Hepatocyte (in vitro differentiated cells): ENCODE results near the gene SIK3. TPM values are rescaled to one million over a fixed set of nuclear protein-coding genes. Genes with fewer than 3 reads are reported as not detected.

ENCODE experiments used
- DNase-seq: peaks from one replicate; pipeline ENCODE4 v3.0.0-alpha.2; 2016; ENCODE audit warnings: low spot score
- H2AFZ ChIP-seq: fragments of 200-600 bp; sonication (generic); 2 replicates; pipeline ENCODE4 v1.6.0; 2016; ENCODE audit warnings: antibody characterized with exemption, mild to moderate bottlenecking
- H3K27ac ChIP-seq: fragments of 200-600 bp; sonication (generic); 2 replicates; pipeline ENCODE4 v1.5.1; 2016; ENCODE audit warnings: mild to moderate bottlenecking
- H3K27me3 ChIP-seq: fragments of 200-600 bp; sonication (generic); 2 replicates; pipeline ENCODE4 v1.6.1; 2016
- H3K36me3 ChIP-seq: fragments of 200-600 bp; sonication (generic); replicated peaks from 2 replicates; pipeline ENCODE4 v1.5.1; 2016; ENCODE audit warnings: low read depth; ENCODE audit not compliant: insufficient read depth
- H3K4me1 ChIP-seq: fragments of 200-600 bp; sonication (generic); 2 replicates; pipeline ENCODE4 v1.5.1; 2016; ENCODE audit warnings: mild to moderate bottlenecking, moderate library complexity; ENCODE audit not compliant: insufficient read depth
- H3K4me2 ChIP-seq: fragments of 200-600 bp; sonication (generic); 2 replicates; pipeline ENCODE4 v1.6.0; 2016
- H3K4me3 ChIP-seq: fragments of 200-600 bp; sonication (generic); 2 replicates; pipeline ENCODE4 v1.5.1; 2016; ENCODE audit warnings: mild to moderate bottlenecking
- H3K79me2 ChIP-seq: fragments of 200-600 bp; sonication (generic); 2 replicates; pipeline ENCODE4 v1.6.0; 2017; ENCODE audit warnings: mild to moderate bottlenecking
- H3K9me2 ChIP-seq: fragments of 200-600 bp; sonication (generic); replicated peaks from 2 replicates; pipeline ENCODE4 v1.6.0; 2017; ENCODE audit warnings: mild to moderate bottlenecking; ENCODE audit not compliant: insufficient read depth
- H3K9me3 ChIP-seq: fragments of 200-600 bp; sonication (generic); 2 replicates; pipeline ENCODE4 v1.5.1; 2016; ENCODE audit warnings: low read depth, mild to moderate bottlenecking
- H4K20me1 ChIP-seq: fragments of 200-600 bp; sonication (generic); 2 replicates; pipeline ENCODE4 v1.6.0; 2016; ENCODE audit warnings: mild to moderate bottlenecking; ENCODE audit not compliant: insufficient read depth, poor library complexity, severe bottlenecking
- EZH2 ChIP-seq: fragments of 200-600 bp; sonication (generic); IDR thresholded peaks from 2 replicates; pipeline ENCODE4 v1.6.1; 2016; ENCODE audit warnings: antibody characterized with exemption, mild to moderate bottlenecking, borderline replicate concordance
- EZH2phosphoT487 ChIP-seq: fragments of 200-600 bp; sonication (generic); IDR thresholded peaks from one replicate; pipeline ENCODE4 v1.6.1; 2018; ENCODE audit warnings: antibody characterized with exemption, mild to moderate bottlenecking, low read depth, moderate library complexity; ENCODE audit not compliant: unreplicated experiment, severe bottlenecking
- WGBS: methylation state at CpG from one replicate; pipeline ENCODE4 v1.1.6; 2016; ENCODE audit warnings: low lambda C conversion rate; ENCODE audit errors: missing lambda C conversion rate; 5-methylcytosine and 5-hydroxymethylcytosine counted together
- polyA plus RNA-seq: library from polyadenylated mRNA; unstranded; fragments of >200 nt; fragmentation: Nextera tagmentation; extraction: Ambion mirVana; gene quantifications from 2 replicates; pipeline ENCODE4 v1.2.1, GENCODE V29; 2016
- total RNA-seq: library from RNA; depleted of rRNA; stranded (reverse); fragments of >200 nt; gene quantifications from 2 replicates; pipeline ENCODE4 v1.2.3, GENCODE V29; 2014
- TF ChIP-seq, protein P1 (sequence below): fragments of 200-600 bp; sonication (generic); IDR thresholded peaks from 2 replicates; pipeline ENCODE4 v1.5.1; 2016; ENCODE audit warnings: antibody characterized with exemption, mild to moderate bottlenecking; ENCODE audit not compliant: poor library complexity

SIK3 gene
- total and polyA plus RNA-seq, 2 experiments from 2014 or later = 15.8 to 17.7 TPM

DNA sequence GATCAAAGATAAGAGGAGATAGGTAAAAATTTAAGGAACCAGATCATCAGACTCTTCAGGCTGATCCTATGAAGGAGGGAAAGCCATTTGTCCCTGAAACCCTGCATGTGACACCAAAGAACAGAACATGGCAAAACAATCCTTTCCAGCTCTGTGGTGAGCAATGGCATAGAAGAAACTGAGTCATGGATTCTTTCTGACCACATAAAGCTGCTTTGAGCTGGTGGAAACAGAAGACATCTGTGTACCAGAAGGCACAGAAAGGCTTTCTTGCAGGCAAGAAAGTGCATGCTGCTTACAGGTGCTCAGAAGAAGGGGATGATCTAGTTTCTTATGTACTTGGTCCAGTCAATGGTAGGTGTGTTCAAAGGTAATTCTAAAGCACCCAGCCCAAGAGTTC is 215.8 kb downstream of the SIK3 start:
- DNase-seq = no peak
- H3K36me3 ChIP-seq = no peaks in the 10 kb centered on the region
- H3K27me3 ChIP-seq = no peaks in the 10 kb centered on the region
- H3K9me3 ChIP-seq = no peaks in the 10 kb centered on the region
- H3K27ac ChIP-seq = no peak overlapping the region
- no peaks in the 10 kb centered on the region for H3K4me1 ChIP-seq
- TF ChIP-seq EZH2 (no peak), EZH2phosphoT487 (no peak)
- TF ChIP-seq, protein P1, sequence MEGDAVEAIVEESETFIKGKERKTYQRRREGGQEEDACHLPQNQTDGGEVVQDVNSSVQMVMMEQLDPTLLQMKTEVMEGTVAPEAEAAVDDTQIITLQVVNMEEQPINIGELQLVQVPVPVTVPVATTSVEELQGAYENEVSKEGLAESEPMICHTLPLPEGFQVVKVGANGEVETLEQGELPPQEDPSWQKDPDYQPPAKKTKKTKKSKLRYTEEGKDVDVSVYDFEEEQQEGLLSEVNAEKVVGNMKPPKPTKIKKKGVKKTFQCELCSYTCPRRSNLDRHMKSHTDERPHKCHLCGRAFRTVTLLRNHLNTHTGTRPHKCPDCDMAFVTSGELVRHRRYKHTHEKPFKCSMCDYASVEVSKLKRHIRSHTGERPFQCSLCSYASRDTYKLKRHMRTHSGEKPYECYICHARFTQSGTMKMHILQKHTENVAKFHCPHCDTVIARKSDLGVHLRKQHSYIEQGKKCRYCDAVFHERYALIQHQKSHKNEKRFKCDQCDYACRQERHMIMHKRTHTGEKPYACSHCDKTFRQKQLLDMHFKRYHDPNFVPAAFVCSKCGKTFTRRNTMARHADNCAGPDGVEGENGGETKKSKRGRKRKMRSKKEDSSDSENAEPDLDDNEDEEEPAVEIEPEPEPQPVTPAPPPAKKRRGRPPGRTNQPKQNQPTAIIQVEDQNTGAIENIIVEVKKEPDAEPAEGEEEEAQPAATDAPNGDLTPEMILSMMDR = no peak
- H3K79me2 ChIP-seq = no peaks in the 10 kb centered on the region
- H3K4me2 ChIP-seq = no peak overlapping the region
- no peaks in the 10 kb centered on the region for H3K9me2 ChIP-seq
- no peaks in the 10 kb centered on the region for H4K20me1 ChIP-seq
- no peak overlapping the region for H3K4me3 ChIP-seq
- no peak overlapping the region for H2AFZ ChIP-seq

DNA sequence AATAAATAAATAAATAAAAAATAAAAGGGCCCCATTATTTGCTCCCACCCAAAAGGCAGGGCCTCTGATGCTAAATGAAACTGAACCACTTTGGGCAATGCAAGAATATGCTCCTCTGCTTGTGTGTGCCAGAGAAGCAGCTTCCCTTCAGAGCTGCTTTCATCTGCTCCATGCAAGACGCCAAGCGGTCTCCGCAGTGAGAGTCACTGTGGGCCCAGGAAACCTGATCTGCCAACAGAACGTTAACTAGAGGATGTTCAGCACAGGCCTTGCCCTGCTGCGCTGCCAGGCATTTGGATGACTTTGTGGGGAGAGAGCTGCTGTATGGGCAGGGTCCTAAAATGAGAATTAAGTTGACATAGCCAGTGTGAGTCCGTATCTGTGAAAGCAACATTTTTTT is 217.1 kb downstream of the SIK3 start:
- 84% methylated on average over 6 of the region's 6 CpGs for WGBS
- no peak for DNase-seq
- Histone ChIP-seq H2AFZ (no peak overlapping the region), H3K9me3 (no peaks in the 10 kb centered on the region), H3K4me3 (no peak overlapping the region), H3K27me3 (no peaks in the 10 kb centered on the region), H3K79me2 (no peaks in the 10 kb centered on the region), H3K4me1 (no peaks in the 10 kb centered on the region), H3K4me2 (no peak overlapping the region), H3K27ac (no peak overlapping the region), H3K36me3 (no peaks in the 10 kb centered on the region), H4K20me1 (no peaks in the 10 kb centered on the region), H3K9me2 (no peaks in the 10 kb centered on the region)
- no peak for TF ChIP-seq EZH2phosphoT487
- TF ChIP-seq, protein P1 = no peak
- TF ChIP-seq EZH2 = no peak

DNA sequence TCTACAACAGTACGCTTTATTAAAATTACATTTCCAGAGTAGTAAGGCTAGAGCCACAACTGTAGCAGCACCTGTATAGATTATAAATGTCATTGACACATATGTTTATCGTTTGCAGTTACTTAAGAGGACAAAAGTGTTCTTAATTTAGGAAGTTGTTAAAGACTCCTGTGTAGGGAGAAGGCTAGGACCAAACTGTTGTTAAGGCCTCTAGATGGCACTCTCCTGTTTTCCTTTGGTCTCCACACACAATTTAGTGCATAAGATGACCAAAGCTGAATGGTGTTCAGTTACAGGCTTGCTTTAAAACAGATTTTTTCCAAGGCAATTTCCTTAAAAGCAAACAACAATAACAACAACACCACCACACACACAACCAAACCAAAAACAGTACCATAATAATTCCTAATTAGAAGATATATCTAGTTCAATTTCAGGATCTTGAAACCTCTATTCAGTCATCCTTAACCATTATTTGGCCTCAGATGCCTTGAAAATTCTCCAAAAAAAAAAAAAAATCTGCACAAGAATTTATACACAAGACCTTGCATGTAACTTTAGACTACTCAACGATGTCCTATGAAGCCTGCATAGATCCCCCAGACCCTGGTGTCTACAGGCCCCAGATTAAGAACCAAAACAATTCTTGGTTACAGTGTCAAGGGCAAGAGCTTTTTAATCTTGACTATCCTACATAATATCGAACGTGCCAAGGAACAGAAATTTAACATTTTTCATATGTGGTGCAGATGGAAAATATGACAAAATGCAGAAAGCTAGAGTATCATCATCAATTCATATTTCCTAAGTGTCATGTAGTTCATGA is 218.2 kb downstream of the SIK3 start:
- H3K4me2 ChIP-seq = no peak overlapping the region
- no peaks in the 10 kb centered on the region for H3K79me2 ChIP-seq
- TF ChIP-seq EZH2phosphoT487 (no peak), EZH2 (no peak)
- TF ChIP-seq, protein P1 = peak; percentile 83
- DNase-seq = peak; percentile 80
- WGBS = 61% methylated on average over 5 of the region's 5 CpGs
- no peak overlapping the region for H3K4me3 ChIP-seq
- no peak overlapping the region for H3K27ac ChIP-seq
- no peaks in the 10 kb centered on the region for H3K9me3 ChIP-seq
- H4K20me1 ChIP-seq = no peaks in the 10 kb centered on the region
- H3K4me1 ChIP-seq = no peaks in the 10 kb centered on the region
- no peaks in the 10 kb centered on the region for H3K27me3 ChIP-seq
- no peaks in the 10 kb centered on the region for H3K9me2 ChIP-seq
- H2AFZ ChIP-seq = no peak overlapping the region
- H3K36me3 ChIP-seq = no peaks in the 10 kb centered on the region
